Testis (tissue), 2 donors: ENCODE measurements around the gene ARFIP2.

ENCODE experiments used
- POLR2A ChIP-seq: fragments of 450-650 bp; IDR thresholded peaks from one replicate; pipeline ENCODE4 v1.6.1; 2017; ENCODE audit warnings: antibody characterized with exemption, mild to moderate bottlenecking, moderate library complexity
- TF ChIP-seq, protein P1 (sequence below), 3 experiments: fragments of 450-650 bp in 2 of 3; fragments of 200-600 bp in 1 of 3; sonication (generic) in 1 of 3; IDR thresholded peaks; one replicate each; pipeline ENCODE4 v1.5.1; 2016 to 2019; ENCODE audit warnings: antibody characterized with exemption in 3 of 3, mild to moderate bottlenecking in 2 of 3, moderate library complexity in 1 of 3

DNA sequence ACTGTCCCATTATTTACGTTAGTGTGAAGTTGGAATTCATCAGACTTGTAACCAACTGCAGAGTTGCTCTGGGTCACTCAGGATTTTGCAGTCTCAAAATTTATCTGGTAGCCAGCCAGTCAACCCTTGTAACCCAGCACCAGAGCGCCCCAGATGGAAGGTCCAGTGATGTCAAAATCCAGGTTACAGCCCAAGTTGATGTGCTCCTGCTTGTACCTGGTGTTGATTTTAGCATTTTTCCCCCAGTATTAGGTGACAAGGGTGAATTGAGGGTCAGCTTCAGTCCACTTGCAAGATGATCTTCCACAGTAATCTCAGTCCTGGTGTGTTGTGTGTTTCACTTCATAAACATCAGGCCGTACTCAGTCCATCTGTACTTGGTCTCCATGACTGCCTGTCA lies 7.7 kb upstream of the ARFIP2 start:
- TF ChIP-seq, protein P1, sequence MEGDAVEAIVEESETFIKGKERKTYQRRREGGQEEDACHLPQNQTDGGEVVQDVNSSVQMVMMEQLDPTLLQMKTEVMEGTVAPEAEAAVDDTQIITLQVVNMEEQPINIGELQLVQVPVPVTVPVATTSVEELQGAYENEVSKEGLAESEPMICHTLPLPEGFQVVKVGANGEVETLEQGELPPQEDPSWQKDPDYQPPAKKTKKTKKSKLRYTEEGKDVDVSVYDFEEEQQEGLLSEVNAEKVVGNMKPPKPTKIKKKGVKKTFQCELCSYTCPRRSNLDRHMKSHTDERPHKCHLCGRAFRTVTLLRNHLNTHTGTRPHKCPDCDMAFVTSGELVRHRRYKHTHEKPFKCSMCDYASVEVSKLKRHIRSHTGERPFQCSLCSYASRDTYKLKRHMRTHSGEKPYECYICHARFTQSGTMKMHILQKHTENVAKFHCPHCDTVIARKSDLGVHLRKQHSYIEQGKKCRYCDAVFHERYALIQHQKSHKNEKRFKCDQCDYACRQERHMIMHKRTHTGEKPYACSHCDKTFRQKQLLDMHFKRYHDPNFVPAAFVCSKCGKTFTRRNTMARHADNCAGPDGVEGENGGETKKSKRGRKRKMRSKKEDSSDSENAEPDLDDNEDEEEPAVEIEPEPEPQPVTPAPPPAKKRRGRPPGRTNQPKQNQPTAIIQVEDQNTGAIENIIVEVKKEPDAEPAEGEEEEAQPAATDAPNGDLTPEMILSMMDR (IDR thresholded peaks at IDR 0.05) = no peak
- no peak for TF ChIP-seq POLR2A
